HEK293T (cell line): Measurements from ENCODE around the gene TMEM17.

ENCODE experiments used
- ARNT ChIP-seq: fragments of 450-650 bp; IDR thresholded peaks from 2 replicates; pipeline ENCODE4 v1.6.1; 2017; ENCODE audit warnings: mild to moderate bottlenecking
- ELF4 ChIP-seq: fragments of 450-650 bp; IDR thresholded peaks from 2 replicates; pipeline ENCODE4 v1.6.1; 2017; ENCODE audit warnings: antibody characterized with exemption
- FOXA1 ChIP-seq: fragments of 450-650 bp; IDR thresholded peaks from 2 replicates; pipeline ENCODE4 v1.6.1; 2016; ENCODE audit warnings: mild to moderate bottlenecking
- SP1 ChIP-seq: fragments of 450-650 bp; IDR thresholded peaks from 2 replicates; pipeline ENCODE4 v1.6.1; 2017
- TARDBP ChIP-seq: fragments of 450-650 bp; IDR thresholded peaks from 2 replicates; pipeline ENCODE4 v1.6.1; 2016

- TF ChIP-seq SP1 (no peak), ELF4 (no peak), TARDBP (no peak), ARNT (no peak), FOXA1 (no peak)
These were observed 19.7 kb upstream of the TMEM17 start for GRCh38 chr2:62525549-62526269.
